Stimulated activated CD8-positive, alpha-beta memory T cell treated with anti-CD3 and anti-CD28 coated beads, Interleukin-7, amount 100 ng/mL, for 4 hours (primary cell): ENCODE data around the gene CTDP1.

Experiments
- DNase-seq, 2 donors: peaks; one replicate each; pipeline ENCODE4 v3.0.0-alpha.2; 2020; ENCODE audit warnings: low read depth in 2 of 2

The CTDP1 gene, protein sequence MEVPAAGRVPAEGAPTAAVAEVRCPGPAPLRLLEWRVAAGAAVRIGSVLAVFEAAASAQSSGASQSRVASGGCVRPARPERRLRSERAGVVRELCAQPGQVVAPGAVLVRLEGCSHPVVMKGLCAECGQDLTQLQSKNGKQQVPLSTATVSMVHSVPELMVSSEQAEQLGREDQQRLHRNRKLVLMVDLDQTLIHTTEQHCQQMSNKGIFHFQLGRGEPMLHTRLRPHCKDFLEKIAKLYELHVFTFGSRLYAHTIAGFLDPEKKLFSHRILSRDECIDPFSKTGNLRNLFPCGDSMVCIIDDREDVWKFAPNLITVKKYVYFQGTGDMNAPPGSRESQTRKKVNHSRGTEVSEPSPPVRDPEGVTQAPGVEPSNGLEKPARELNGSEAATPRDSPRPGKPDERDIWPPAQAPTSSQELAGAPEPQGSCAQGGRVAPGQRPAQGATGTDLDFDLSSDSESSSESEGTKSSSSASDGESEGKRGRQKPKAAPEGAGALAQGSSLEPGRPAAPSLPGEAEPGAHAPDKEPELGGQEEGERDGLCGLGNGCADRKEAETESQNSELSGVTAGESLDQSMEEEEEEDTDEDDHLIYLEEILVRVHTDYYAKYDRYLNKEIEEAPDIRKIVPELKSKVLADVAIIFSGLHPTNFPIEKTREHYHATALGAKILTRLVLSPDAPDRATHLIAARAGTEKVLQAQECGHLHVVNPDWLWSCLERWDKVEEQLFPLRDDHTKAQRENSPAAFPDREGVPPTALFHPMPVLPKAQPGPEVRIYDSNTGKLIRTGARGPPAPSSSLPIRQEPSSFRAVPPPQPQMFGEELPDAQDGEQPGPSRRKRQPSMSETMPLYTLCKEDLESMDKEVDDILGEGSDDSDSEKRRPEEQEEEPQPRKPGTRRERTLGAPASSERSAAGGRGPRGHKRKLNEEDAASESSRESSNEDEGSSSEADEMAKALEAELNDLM

DNA sequence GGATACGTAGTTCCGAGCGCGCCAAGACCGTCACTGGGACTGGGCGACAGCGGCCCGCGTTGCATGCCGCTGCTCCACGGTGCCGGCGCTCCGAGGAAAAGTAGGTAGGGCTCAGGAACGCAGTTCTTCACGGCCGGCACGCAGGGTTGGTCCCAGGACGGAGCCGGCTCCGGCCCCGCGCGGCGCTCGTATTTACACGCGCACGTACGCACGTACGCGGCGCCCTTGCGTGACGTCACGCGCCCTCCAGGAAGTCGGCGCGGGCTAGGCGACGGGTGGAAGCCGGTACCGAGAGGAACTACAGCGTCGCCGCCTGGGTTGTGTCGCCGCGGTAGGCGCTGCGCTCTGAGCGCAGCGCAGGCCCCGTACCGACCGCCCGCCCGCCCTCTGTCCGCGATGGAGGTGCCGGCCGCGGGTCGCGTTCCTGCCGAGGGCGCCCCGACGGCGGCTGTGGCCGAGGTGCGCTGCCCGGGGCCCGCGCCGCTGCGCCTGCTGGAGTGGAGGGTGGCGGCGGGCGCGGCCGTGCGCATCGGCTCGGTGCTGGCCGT, at the start of gene CTDP1:
CTDP1 (plus strand) TSS at position 252 of the 548 bp plus-strand sequence; CDS start at position 397, 145 bp downstream.
- peak; percentile 77 to 88 for DNase-seq

DNA sequence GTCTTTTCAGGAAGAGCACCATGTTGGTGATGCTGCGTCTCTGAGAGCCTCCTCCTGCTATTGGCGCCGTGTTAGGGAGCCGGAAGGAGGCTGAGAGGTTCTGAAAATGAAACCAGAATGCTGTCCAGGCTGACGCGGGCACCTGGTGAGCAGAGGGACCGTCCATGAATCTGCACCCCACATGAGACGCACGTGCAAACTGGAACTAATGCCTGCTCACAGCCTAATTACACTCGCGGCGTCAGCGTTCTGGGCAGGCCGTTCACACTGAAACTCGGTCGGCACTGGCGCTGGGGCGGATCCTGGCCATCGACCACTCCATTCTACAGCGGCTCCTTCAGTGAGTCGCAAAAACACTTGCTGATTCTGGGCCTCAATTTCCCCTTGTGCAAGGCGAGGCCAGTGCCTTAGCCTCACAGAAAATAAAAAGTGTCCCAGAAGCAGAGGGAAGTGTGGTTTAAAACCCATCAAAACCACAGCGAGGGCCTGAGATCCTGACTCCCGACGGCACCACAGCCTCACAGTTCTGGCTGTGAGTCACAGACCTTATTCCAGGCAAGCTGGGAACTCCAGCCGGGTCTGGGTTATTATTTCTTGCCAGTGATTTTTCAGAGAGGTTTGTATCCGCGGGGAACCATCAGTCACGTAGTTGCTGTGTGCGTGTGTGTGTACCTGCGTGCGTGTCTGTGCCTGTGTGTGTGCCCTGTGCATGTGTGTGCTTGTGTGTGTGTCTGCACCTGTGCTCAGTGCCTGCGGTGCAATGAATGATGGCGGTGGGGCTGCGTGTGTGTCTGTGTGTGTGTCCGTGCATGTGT, 49.1 kb upstream of the CTDP1 start:
- no peak for DNase-seq

DNA sequence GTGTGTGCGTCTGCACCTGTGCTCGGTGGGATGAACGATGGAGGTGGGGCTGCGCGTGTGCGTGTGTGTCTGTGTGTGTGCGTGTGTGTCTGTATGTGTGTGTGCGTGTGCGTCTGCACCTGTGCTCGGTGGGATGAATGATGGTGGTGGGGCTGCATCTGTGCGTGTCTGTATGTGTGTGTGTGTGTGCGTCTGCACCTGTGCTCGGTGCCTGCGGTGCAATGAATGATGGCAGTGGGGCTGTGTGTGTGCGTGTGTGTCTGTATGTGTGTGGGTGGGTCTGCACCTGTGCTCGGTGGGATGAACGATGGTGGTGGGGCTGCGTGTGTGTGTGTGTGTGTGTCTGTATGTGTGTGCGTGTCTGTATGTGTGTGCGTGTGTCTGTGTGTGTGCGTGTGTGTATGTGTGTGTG, 48.5 kb upstream of the CTDP1 start:
- no peak for DNase-seq

DNA sequence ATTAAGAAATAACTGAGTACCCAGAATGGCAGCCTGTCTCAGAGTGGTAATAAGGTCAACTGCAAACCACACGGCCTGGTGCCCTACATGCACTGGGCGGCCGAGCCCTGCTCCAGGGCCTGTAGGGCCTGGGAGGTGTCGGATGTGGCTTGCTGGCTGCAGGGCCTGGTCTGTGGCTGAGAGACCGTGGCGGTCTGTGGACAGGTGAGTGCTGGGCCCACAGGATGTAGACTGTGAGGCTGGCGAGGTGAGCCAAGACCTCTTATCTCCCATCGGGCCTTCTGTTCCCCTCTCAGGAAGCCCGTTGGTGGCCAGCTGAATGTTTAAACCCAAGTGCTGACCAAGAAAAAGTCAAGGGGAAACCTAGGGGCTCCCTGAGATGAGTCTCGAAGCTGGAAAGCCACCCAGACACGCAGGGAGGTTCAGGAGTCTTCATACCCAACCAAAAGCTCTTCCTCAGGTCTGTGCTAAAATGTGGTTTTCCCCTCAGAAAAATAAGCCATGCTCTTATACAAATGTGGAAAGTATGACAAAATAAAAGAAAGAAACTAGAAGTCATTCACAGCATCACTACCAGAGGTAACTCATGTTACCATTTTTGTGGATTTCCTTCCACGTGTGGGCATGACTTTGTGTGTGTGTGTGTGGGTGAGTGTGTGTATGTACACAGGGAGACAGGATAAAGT, 47.7 kb upstream of the CTDP1 start:
- no peak for DNase-seq

DNA sequence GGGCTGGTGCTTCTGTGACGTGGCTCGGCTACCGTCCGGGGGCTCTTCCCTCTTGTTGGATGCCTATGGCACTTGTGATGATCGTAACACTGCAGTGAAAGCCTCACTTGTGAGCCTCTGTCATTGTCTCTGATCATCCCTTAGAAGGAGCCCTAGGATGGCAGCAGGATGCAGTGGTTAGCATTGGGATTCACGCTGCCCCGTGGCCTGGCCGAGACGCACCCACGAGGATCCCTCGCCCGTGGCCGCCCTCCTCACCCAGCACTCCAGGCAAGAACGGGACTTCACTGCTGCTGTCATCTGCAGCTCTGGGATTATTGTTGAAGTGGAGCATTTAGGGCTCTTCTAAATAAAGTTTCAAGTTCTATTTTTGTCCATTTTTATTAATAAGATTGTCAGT, 46.8 kb upstream of the CTDP1 start:
- no peak for DNase-seq

DNA sequence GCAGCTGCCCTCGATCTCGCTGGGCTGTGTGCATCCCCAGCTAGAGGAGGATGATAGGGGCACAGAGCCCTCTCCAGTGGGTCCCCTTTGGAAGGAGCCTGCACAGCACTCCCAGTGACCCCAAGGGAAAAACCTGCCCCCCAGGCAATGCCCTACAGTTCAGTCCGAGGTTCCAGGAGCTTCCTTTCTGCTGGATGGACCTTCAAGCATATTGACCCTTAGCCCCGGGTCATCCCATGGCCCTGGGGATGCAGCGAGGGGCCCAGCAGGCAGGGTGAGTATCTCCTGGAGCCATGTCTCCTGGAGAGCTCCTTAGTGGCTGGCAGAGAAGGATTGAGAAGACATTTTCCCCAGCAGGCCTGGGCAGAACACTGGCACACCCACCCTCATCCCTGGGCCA, 45.4 kb upstream of the CTDP1 start:
- DNase-seq: no peak

DNA sequence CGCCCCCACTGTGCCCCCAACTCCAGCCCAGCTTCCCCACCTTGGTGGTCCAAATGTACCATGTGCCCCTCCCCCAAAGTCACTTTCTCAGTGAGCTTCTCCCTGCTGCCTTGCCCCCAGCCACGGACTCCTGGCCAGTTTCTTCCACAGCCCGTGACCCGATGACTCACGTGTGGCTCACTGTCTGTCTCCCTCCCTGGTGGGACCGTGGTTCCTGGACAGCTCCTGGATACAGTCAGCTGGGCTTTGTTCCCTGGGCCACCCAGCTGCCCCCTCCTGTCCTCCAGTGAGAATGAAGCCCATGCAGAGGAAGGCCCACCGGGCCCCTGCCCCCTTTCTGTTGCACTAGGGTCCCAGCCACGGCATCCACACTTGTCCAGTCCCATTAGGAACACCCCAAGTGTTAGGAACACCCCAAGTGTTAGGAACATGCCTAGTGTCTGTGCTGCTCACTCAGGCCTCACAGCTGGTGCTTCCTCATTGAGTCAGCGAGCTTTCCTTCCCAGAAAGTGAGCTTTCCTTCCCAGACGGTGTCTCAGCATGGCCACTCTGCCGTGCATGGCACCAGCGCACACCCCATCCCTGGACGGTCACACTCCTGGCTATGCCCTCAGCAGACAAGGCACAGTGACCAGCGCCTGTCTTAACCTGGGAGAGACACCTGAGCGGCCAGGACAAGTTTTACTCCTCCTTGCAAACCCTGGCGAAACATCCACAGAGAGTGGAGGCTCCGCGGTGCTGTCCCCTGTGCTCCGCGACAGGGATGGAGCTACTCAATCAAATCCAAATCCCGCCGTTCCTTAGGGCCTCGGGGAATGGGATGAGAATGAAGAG, 44.8 kb upstream of the CTDP1 start:
- no peak for DNase-seq

DNA sequence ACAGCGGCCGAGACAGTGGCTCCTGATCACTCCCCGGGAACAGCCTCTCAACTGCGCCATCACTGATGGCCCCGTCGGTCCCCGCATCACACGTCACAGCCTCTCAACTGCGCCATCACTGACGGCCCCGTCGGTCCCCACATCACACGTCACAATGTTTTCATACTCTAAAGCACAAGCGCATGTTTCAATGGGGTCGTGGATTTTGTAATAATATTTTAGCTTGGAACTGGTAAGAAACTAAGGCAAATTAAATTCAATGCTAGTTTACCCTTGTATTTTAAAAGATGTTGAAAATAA, 44.2 kb upstream of the CTDP1 start:
- no peak for DNase-seq

DNA sequence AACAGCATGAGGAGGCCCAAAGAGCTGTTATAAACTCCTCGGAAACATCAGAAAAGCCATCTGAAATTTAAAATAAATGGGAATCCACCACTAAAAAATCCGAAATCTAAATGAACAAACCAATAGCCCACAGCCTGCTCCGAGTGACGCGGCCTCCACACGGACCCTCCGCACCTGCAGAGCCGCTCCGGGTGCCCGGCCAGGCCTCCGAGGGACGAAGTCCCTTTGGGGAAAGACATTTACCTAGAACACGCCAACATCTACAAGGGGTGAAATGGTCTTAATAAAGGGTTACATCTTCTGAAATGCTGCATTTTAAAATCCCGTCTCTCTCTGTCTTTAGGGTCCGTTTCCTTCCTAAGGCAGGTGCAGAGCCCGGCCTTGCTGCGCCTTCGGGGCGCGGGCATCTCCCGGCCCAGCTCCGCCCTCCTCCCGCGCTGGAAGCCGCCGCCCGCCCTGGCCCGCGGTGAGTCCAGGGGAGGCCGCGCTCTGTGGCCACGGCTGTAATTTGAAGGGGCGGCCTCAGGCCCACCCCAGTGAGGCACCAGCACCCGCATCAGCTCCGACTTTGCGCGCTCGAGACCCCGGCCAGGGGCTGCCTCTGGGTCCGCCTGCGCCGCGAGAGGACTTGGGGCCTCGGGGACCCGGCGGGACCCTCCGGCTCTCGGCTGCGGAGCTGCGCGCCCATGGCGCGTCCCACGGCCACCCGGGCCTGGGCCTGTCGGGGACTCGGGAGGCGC, 42.3 kb upstream of the CTDP1 start:
- no peak for DNase-seq

DNA sequence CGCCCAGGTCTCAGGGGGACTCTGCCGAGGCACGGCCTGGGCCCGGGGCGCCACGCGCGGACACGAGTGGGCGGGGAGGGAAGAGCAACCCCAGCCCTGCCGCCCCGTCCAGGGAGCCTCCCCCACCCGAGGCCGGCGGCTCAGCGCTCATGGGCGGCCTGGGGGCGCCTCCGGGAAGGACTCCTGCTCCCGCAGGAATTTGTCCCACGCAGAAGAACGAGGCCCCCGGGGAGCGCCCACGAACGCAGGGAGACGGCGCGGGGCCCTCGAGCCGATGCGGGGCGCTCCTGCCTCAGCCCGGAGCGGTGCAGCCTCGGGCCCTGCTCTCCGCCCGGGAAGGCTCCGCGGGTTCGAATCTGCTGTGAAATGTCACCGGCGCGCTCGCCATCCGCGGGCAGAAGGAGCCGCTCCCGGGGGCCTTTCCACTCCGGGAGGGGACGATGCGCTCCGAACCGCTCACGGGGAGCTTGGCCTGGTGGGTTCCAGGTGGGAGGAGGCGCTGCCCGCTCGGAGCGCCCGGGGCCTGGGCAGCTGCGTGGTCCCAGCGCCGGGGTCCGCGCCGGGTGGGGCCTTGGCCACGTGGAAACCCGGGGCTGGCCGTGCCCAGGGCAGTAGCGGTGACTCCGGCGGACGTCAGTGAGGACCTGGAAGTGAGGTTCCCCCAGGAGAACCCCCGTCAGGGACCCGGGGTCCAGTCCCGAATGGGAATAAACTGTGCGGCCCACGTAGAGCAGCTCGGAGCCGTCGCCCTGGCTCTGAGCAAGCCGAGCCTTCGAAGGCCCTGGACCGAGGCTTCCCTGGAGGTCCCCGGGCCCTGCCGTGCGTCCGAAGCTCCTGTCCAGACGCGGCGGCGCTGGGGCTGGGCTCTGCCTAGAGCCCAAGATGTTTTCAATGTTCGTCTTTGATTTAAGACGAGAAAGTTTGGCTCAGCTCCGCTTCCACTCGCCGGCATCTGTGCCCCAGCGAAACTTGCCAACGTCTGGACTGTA, 41.4 kb upstream of the CTDP1 start:
- DNase-seq: no peak

DNA sequence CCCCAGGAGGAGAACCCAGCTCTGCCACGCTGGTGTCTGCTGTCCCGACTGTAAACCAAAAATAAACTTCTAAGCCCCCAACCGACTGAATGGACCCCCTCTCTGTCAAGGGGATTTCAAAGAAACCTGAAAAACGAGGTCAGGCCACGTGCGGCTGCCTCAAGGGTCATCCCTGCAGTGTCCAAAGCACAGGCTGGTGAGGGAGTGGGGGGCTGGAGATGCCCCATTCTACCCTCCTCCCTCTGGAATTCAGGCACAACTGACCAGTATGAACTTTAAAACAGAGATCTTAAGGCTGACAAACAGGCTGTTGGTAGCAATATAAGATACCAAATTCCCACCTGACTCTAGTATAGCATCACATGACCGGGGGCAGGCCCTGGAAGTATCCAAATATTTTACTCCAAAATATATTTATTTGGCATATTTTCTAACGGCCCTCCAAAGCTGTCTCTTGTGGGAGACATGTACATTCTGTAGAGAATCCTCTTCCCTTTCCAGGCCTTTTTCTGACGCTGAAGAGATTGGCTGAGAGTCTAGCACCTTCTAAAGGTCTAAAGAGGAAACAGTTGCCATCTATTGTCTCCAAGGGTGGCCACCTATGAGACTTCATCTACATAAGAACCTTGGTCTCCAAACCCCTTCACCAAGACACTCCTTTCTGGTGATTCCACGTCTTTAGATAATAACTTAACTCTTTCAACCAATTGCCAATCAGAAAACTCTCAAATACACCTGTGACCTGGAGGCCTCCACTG, 40.4 kb upstream of the CTDP1 start:
- DNase-seq: no peak

DNA sequence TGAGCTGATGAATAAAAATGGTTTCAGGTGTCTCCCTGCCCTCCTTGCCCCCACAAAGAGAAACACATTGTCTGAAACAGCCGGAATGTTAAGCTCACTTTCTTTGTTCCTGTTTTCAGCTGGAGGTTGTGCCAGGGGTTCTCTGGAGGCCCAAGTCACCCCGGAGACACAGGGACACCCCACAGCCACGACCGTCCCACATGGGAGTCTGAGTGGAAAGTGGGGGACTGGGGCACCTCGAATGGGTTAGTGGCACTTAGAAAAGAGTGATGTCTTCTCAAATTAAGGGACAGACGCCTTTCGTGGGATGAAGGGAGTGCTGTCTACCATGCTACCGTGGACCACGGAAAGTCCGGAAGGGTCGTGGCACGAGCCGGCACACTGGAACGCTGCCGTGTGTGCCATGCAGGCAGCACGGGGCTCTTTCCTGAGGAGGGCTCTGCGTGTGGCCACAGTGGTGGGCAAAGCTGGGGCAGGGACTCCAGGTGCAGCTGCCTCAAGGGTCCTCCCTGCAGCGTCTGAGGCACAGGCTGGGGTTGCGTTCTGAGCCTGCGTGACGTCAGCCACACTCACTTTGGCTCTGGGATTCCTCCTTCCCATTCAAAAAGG, 39.4 kb upstream of the CTDP1 start:
- DNase-seq: no peak

DNA sequence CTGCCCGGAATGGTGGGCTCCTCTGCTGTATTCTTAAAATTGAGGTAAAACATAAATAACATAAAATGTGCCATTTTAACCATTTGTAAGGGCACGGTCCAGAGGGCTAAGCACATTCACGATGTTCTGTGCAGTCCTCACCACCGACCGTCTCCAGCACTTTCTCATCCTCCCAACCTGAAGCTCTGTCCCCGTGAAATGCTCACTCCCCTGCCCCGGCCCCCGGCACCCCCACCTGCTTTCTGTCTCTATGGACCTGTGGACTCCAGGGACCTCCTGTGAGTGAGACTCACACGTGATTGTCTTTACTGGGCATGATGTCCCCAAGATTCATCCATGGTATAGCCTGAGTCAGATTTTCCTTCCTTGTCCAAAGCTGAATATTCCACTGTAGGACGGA, 38.7 kb upstream of the CTDP1 start:
- no peak for DNase-seq

DNA sequence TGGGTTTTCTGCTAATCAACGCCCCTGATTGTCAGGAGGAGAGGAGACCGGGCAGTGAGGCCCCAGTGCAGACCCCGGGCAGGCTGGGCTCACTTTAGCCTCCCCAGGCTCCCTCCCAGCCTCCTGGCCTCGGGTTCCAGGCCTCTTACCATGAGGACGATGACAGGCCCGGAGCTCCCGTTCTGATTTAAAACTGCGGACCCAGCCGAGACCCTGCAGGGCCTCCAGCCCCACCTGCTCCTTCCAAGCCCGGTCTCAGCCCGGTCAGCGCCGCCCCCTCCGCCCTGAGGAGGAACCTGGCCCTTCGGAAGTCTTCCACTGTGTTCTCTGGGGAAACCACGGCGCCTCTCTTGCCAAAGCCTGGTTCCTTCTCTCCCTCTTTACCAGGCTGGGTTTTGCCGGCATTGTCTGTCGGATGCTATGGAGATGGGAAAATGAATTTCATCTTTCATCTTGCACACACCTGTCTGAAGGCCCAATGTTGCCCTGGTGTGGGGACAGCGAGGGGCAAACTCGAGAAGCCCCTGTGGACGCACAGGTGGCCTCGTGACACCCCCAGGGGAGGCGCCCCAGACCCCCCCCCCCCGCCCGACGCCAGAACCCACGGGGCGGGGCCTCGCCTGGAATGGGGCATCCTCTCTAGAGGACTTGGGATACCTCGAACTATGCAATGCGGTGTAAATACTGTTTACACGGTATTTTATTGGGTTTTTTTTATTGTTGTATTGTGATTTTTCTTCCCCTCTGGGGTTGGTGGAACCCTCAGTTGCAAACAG, 37.7 kb upstream of the CTDP1 start:
- DNase-seq: no peak

DNA sequence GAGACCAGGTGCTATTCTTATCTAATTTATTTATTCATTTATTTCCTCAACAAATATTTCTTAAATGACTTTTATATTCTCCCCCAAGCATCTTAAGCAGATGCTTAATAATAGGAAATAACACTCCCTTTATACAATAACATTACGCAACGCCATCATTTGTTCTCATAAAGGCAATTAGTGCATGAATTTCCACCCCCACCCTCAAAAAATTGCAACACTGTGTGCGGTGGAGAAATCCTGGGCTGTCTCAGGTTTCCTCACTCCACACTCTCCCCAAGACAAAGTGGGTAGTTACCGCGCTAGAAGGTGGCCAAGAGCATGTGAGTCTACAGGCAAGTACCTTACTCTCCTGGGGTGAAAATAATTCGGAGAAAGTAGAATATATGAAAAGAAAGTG, 37.0 kb upstream of the CTDP1 start:
- DNase-seq: no peak
